ENCODE measurements around the gene SCD5.

Gene SCD5

GRCh38 chr4:82599336-82599735, 199.3 kb downstream of the SCD5 start:
- H3K9me3 ChIP-seq (replicated peaks in 1 of 2; ENCODE audit: control insufficient read depth in 2 of 2, insufficient read depth in 1 of 2, low read depth in 1 of 2, low read length in 2 of 2): no peaks in the 10 kb centered on the region
- H3K27ac ChIP-seq (replicated peaks; ENCODE audit: low read length): no peak overlapping the region
- no peak overlapping the region for H4K8ac ChIP-seq (ENCODE audit: low read depth, low read length)
- WGBS, 2 donors (ENCODE audit: extremely low coverage in 2 of 2, insufficient read length in 2 of 2, insufficient replicate concordance in 1 of 2): no CpG with 5 or more reads among the region's 4 CpGs
- no peak overlapping the region for H2AFZ ChIP-seq (ENCODE audit: low read length)
- H2BK120ac ChIP-seq (ENCODE audit: low read depth, low read length): no peak overlapping the region
- H2BK15ac ChIP-seq (ENCODE audit: low read length): no peak overlapping the region
- peaks cover 0 to 26% (median 0%) of the 10 kb centered on the region in 3 experiments for H3K27me3 ChIP-seq (ENCODE audit: control insufficient read depth in 3 of 3, insufficient read depth in 3 of 3, low read depth in 1 of 3, low read length in 3 of 3)
- H2AK5ac ChIP-seq (ENCODE audit: low read depth, low read length): no peak overlapping the region
- no peaks in the 10 kb centered on the region for H3K36me3 ChIP-seq (replicated peaks in 1 of 2; ENCODE audit: control insufficient read depth in 2 of 2, insufficient read depth in 2 of 2, low read length in 2 of 2)
- H3K14ac ChIP-seq (ENCODE audit: low read length): no peak overlapping the region
- no peak overlapping the region for H3K4me2 ChIP-seq (ENCODE audit: insufficient read depth, low read length, poor library complexity, severe bottlenecking)
- no peak overlapping the region for H3K23ac ChIP-seq (ENCODE audit: low read depth, low read length, poor library complexity)
- no peak overlapping the region for H3K18ac ChIP-seq (ENCODE audit: low read length)
- H3K4me1 ChIP-seq (ENCODE audit: control insufficient read depth in 2 of 2, insufficient read depth in 1 of 2, low read depth in 1 of 2, low read length in 2 of 2): no peaks in the 10 kb centered on the region
- no peaks in the 10 kb centered on the region for H3K79me1 ChIP-seq (ENCODE audit: low read depth, low read length)
- no peak overlapping the region for H2BK5ac ChIP-seq (ENCODE audit: low read length)
- H4K91ac ChIP-seq (ENCODE audit: low read depth, low read length, poor library complexity): no peak overlapping the region
- no peak for DNase-seq (ENCODE audit: low spot score)
- H3K4ac ChIP-seq (ENCODE audit: low read length): no peak overlapping the region
- H2BK12ac ChIP-seq (ENCODE audit: low read length): no peak overlapping the region
- no peak overlapping the region for H3K9ac ChIP-seq (ENCODE audit: low read depth, low read length, poor library complexity)
- H3K4me3 ChIP-seq (ENCODE audit: low read length in 2 of 2): no peak overlapping the region

- Histone ChIP-seq H2BK12ac (ENCODE audit: low read length) (no peak overlapping the region), H3K4ac (ENCODE audit: low read length) (no peak overlapping the region), H3K27me3 (ENCODE audit: control insufficient read depth in 3 of 3, insufficient read depth in 3 of 3, low read depth in 1 of 3, low read length in 3 of 3) (peaks cover 0 to 18% (median 0%) of the 10 kb centered on the region in 3 experiments), H3K18ac (ENCODE audit: low read length) (no peak overlapping the region), H3K4me1 (ENCODE audit: control insufficient read depth in 2 of 2, insufficient read depth in 1 of 2, low read depth in 1 of 2, low read length in 2 of 2) (no peaks in the 10 kb centered on the region), H2BK120ac (ENCODE audit: low read depth, low read length) (no peak overlapping the region), H2BK15ac (ENCODE audit: low read length) (no peak overlapping the region), H4K8ac (ENCODE audit: low read depth, low read length) (no peak overlapping the region), H3K9ac (ENCODE audit: low read depth, low read length, poor library complexity) (no peak overlapping the region), H2AK5ac (ENCODE audit: low read depth, low read length) (no peak overlapping the region), H2AFZ (ENCODE audit: low read length) (no peak overlapping the region), H3K4me2 (ENCODE audit: insufficient read depth, low read length, poor library complexity, severe bottlenecking) (no peak overlapping the region), H3K9me3 (replicated peaks in 1 of 2; ENCODE audit: control insufficient read depth in 2 of 2, insufficient read depth in 1 of 2, low read depth in 1 of 2, low read length in 2 of 2) (no peaks in the 10 kb centered on the region), H2BK5ac (ENCODE audit: low read length) (no peak overlapping the region), H3K4me3 (ENCODE audit: low read length in 2 of 2) (no peak overlapping the region), H3K36me3 (replicated peaks in 1 of 2; ENCODE audit: control insufficient read depth in 2 of 2, insufficient read depth in 2 of 2, low read length in 2 of 2) (no peaks in the 10 kb centered on the region), H3K27ac (replicated peaks; ENCODE audit: low read length) (no peak overlapping the region), H3K14ac (ENCODE audit: low read length) (no peak overlapping the region), H4K91ac (ENCODE audit: low read depth, low read length, poor library complexity) (no peak overlapping the region), H3K79me1 (ENCODE audit: low read depth, low read length) (no peaks in the 10 kb centered on the region), H3K23ac (ENCODE audit: low read depth, low read length, poor library complexity) (no peak overlapping the region)
- DNase-seq (ENCODE audit: low spot score): no peak
- WGBS, 2 donors (ENCODE audit: extremely low coverage in 2 of 2, insufficient read length in 2 of 2, insufficient replicate concordance in 1 of 2): no CpG with 5 or more reads among the region's 4 CpGs
These were observed 204.1 kb downstream of the SCD5 start for GRCh38 chr4:82594456-82594855.

GRCh38 chr4:82593411-82593810, 205.2 kb downstream of the SCD5 start:
- DNase-seq (ENCODE audit: low spot score): no peak
- Histone ChIP-seq H3K4ac (ENCODE audit: low read length) (no peak overlapping the region), H3K27ac (replicated peaks; ENCODE audit: low read length) (no peak overlapping the region), H3K4me3 (ENCODE audit: low read length in 2 of 2) (no peak overlapping the region), H4K8ac (ENCODE audit: low read depth, low read length) (no peak overlapping the region), H3K14ac (ENCODE audit: low read length) (no peak overlapping the region), H3K27me3 (ENCODE audit: control insufficient read depth in 3 of 3, insufficient read depth in 3 of 3, low read depth in 1 of 3, low read length in 3 of 3) (peaks cover 0 to 18% (median 0%) of the 10 kb centered on the region in 3 experiments), H3K18ac (ENCODE audit: low read length) (no peak overlapping the region), H3K9me3 (replicated peaks in 1 of 2; ENCODE audit: control insufficient read depth in 2 of 2, insufficient read depth in 1 of 2, low read depth in 1 of 2, low read length in 2 of 2) (no peaks in the 10 kb centered on the region), H3K79me1 (ENCODE audit: low read depth, low read length) (no peaks in the 10 kb centered on the region), H2BK120ac (ENCODE audit: low read depth, low read length) (no peak overlapping the region), H2AK5ac (ENCODE audit: low read depth, low read length) (no peak overlapping the region), H3K4me1 (ENCODE audit: control insufficient read depth in 2 of 2, insufficient read depth in 1 of 2, low read depth in 1 of 2, low read length in 2 of 2) (no peaks in the 10 kb centered on the region), H3K9ac (ENCODE audit: low read depth, low read length, poor library complexity) (no peak overlapping the region), H3K23ac (ENCODE audit: low read depth, low read length, poor library complexity) (no peak overlapping the region), H2BK12ac (ENCODE audit: low read length) (no peak overlapping the region), H3K36me3 (replicated peaks in 1 of 2; ENCODE audit: control insufficient read depth in 2 of 2, insufficient read depth in 2 of 2, low read length in 2 of 2) (no peaks in the 10 kb centered on the region), H2BK5ac (ENCODE audit: low read length) (no peak overlapping the region), H4K91ac (ENCODE audit: low read depth, low read length, poor library complexity) (no peak overlapping the region), H3K4me2 (ENCODE audit: insufficient read depth, low read length, poor library complexity, severe bottlenecking) (no peak overlapping the region), H2AFZ (ENCODE audit: low read length) (no peak overlapping the region), H2BK15ac (ENCODE audit: low read length) (no peak overlapping the region)
- no CpG with 5 or more reads among the region's 5 CpGs for WGBS, 2 donors (ENCODE audit: extremely low coverage in 2 of 2, insufficient read length in 2 of 2, insufficient replicate concordance in 1 of 2)

GRCh38 chr4:82592639-82593038, 206.0 kb downstream of the SCD5 start:
- no peak overlapping the region for H3K23ac ChIP-seq (ENCODE audit: low read depth, low read length, poor library complexity)
- H3K9ac ChIP-seq (ENCODE audit: low read depth, low read length, poor library complexity): no peak overlapping the region
- H2BK5ac ChIP-seq (ENCODE audit: low read length): no peak overlapping the region
- no peak overlapping the region for H3K4me3 ChIP-seq (ENCODE audit: low read length in 2 of 2)
- no peak overlapping the region for H2AK5ac ChIP-seq (ENCODE audit: low read depth, low read length)
- no peak overlapping the region for H3K18ac ChIP-seq (ENCODE audit: low read length)
- no peak overlapping the region for H2BK15ac ChIP-seq (ENCODE audit: low read length)
- peaks cover 0 to 12% (median 0%) of the 10 kb centered on the region in 3 experiments for H3K27me3 ChIP-seq (ENCODE audit: control insufficient read depth in 3 of 3, insufficient read depth in 3 of 3, low read depth in 1 of 3, low read length in 3 of 3)
- H3K14ac ChIP-seq (ENCODE audit: low read length): no peak overlapping the region
- H3K4me2 ChIP-seq (ENCODE audit: insufficient read depth, low read length, poor library complexity, severe bottlenecking): no peak overlapping the region
- H2BK12ac ChIP-seq (ENCODE audit: low read length): no peak overlapping the region
- H3K4me1 ChIP-seq (ENCODE audit: control insufficient read depth in 2 of 2, insufficient read depth in 1 of 2, low read depth in 1 of 2, low read length in 2 of 2): no peaks in the 10 kb centered on the region
- H2AFZ ChIP-seq (ENCODE audit: low read length): no peak overlapping the region
- no peaks in the 10 kb centered on the region for H3K36me3 ChIP-seq (replicated peaks in 1 of 2; ENCODE audit: control insufficient read depth in 2 of 2, insufficient read depth in 2 of 2, low read length in 2 of 2)
- no peak overlapping the region for H4K8ac ChIP-seq (ENCODE audit: low read depth, low read length)
- DNase-seq (ENCODE audit: low spot score): no peak
- no peaks in the 10 kb centered on the region for H3K79me1 ChIP-seq (ENCODE audit: low read depth, low read length)
- no peak overlapping the region for H4K91ac ChIP-seq (ENCODE audit: low read depth, low read length, poor library complexity)
- no peak overlapping the region for H3K4ac ChIP-seq (ENCODE audit: low read length)
- WGBS, 2 donors (ENCODE audit: extremely low coverage in 2 of 2, insufficient read length in 2 of 2, insufficient replicate concordance in 1 of 2): 100% methylated on average over 1 of the region's 3 CpGs; no CpG with 5 or more reads in 1 of the 2 donors
- no peak overlapping the region for H3K27ac ChIP-seq (replicated peaks; ENCODE audit: low read length)
- H2BK120ac ChIP-seq (ENCODE audit: low read depth, low read length): no peak overlapping the region
- H3K9me3 ChIP-seq (replicated peaks in 1 of 2; ENCODE audit: control insufficient read depth in 2 of 2, insufficient read depth in 1 of 2, low read depth in 1 of 2, low read length in 2 of 2): no peaks in the 10 kb centered on the region

Measured in neuronal stem cell (in vitro differentiated cells).